Liver (tissue), 3 donors: ENCODE results near the gene PPM1L.

ENCODE experiments used
- CTCF ChIP-seq: fragments of 150-350 bp; IDR thresholded peaks from 2 replicates; pipeline ENCODE4 v1.5.1; 2017; ENCODE audit warnings: improper control_type of control experiment, low read depth, low read length; ENCODE audit not compliant: missing input control
- EGR1 ChIP-seq, 2 donors: IDR thresholded peaks; 2 replicates each; pipeline ENCODE4 v1.6.1; 2016 to 2018; ENCODE audit warnings: antibody characterized with exemption in 2 of 2, low read depth in 2 of 2
- FOXA1 ChIP-seq: IDR thresholded peaks from 2 replicates; pipeline ENCODE4 v1.6.1; 2016; ENCODE audit warnings: antibody characterized with exemption
- GABPA ChIP-seq, 2 donors: IDR thresholded peaks in 1 of 2; conservative IDR thresholded peaks in 1 of 2; 2 replicates each; pipeline ENCODE4 v1.6.1; 2016; ENCODE audit warnings: antibody characterized with exemption in 2 of 2, mild to moderate bottlenecking in 1 of 2, moderate library complexity in 1 of 2
- HNF4A ChIP-seq, 2 donors: conservative IDR thresholded peaks; 2 replicates each; pipeline ENCODE4 v1.6.1; 2016; ENCODE audit warnings: antibody characterized with exemption in 2 of 2, mild to moderate bottlenecking in 2 of 2
- HNF4G ChIP-seq: IDR thresholded peaks from 2 replicates; pipeline ENCODE4 v1.6.1; 2016; ENCODE audit warnings: antibody characterized with exemption
- JUND ChIP-seq, 2 donors: IDR thresholded peaks; 2 replicates each; pipeline ENCODE4 v1.6.1; 2016; ENCODE audit warnings: antibody characterized with exemption in 2 of 2
- RAD21 ChIP-seq, 2 donors: IDR thresholded peaks; 2 replicates each; pipeline ENCODE4 v1.6.1; 2016; ENCODE audit warnings: antibody characterized with exemption in 2 of 2, mild to moderate bottlenecking in 2 of 2
- RXRA ChIP-seq, 2 donors: IDR thresholded peaks; 2 replicates each; pipeline ENCODE4 v1.6.1; 2017 to 2018; ENCODE audit warnings: antibody characterized with exemption in 2 of 2, mild to moderate bottlenecking in 1 of 2
- TAF1 ChIP-seq: conservative IDR thresholded peaks from 2 replicates; pipeline ENCODE4 v1.6.1; 2016; ENCODE audit warnings: antibody characterized with exemption, mild to moderate bottlenecking
- YY1 ChIP-seq: IDR thresholded peaks from 2 replicates; pipeline ENCODE4 v1.6.1; 2016; ENCODE audit warnings: antibody characterized with exemption, mild to moderate bottlenecking
- TF ChIP-seq, protein P1 (sequence below): IDR thresholded peaks from 2 replicates; pipeline ENCODE4 v1.6.1; 2016; ENCODE audit warnings: antibody characterized with exemption, mild to moderate bottlenecking
- TF ChIP-seq, protein P2 (sequence below): IDR thresholded peaks from 2 replicates; pipeline ENCODE4 v1.6.1; 2016; ENCODE audit warnings: antibody characterized with exemption
- donor health status: healthy.
- donor health status: healthy.

DNA sequence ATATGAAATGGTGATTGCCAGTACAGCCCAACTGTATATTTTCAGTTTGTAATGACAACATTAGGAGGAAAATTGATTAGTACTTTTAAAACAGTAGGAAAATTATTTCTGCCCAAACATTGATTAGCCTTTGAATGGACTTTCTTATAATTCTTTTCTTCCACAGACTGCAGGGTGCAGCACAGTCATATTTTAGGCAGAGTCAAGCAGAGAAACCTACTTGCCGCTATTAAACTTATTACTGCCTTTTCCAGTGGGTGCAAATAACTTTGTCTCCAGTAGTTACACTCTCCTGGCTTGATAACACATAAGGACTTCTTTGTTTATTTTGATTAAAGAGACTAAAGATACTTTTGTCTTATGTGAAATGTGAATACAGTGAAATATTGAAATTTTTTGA, 85.4 kb downstream of the PPM1L start:
- TF ChIP-seq CTCF, result no peak
- TF ChIP-seq HNF4A (conservative IDR thresholded peaks at IDR 0.05), result no peak
- no peak for TF ChIP-seq GABPA (IDR thresholded peaks at IDR 0.05 in 1 of 2, conservative IDR thresholded peaks at IDR 0.05 in 1 of 2)
- TF ChIP-seq HNF4G, result no peak
- TF ChIP-seq YY1, result no peak
- TF ChIP-seq, protein P1, sequence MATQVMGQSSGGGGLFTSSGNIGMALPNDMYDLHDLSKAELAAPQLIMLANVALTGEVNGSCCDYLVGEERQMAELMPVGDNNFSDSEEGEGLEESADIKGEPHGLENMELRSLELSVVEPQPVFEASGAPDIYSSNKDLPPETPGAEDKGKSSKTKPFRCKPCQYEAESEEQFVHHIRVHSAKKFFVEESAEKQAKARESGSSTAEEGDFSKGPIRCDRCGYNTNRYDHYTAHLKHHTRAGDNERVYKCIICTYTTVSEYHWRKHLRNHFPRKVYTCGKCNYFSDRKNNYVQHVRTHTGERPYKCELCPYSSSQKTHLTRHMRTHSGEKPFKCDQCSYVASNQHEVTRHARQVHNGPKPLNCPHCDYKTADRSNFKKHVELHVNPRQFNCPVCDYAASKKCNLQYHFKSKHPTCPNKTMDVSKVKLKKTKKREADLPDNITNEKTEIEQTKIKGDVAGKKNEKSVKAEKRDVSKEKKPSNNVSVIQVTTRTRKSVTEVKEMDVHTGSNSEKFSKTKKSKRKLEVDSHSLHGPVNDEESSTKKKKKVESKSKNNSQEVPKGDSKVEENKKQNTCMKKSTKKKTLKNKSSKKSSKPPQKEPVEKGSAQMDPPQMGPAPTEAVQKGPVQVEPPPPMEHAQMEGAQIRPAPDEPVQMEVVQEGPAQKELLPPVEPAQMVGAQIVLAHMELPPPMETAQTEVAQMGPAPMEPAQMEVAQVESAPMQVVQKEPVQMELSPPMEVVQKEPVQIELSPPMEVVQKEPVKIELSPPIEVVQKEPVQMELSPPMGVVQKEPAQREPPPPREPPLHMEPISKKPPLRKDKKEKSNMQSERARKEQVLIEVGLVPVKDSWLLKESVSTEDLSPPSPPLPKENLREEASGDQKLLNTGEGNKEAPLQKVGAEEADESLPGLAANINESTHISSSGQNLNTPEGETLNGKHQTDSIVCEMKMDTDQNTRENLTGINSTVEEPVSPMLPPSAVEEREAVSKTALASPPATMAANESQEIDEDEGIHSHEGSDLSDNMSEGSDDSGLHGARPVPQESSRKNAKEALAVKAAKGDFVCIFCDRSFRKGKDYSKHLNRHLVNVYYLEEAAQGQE, result no peak
- TF ChIP-seq JUND (IDR thresholded peaks at IDR 0.05), result no peak
- TF ChIP-seq RXRA (IDR thresholded peaks at IDR 0.05), result no peak
- no peak for TF ChIP-seq RAD21 (IDR thresholded peaks at IDR 0.05)
- TF ChIP-seq EGR1 (IDR thresholded peaks at IDR 0.05; ENCODE audit: low read depth in 2 of 2), result no peak
- TF ChIP-seq FOXA1, result no peak
- TF ChIP-seq, protein P2, sequence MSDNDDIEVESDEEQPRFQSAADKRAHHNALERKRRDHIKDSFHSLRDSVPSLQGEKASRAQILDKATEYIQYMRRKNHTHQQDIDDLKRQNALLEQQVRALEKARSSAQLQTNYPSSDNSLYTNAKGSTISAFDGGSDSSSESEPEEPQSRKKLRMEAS, result no peak
- no peak for TF ChIP-seq TAF1
